Sigmoid colon (tissue), 7 donors: ENCODE data around the gene HRC. TPM values are rescaled to one million over a fixed set of nuclear protein-coding genes. Genes with fewer than 3 reads are reported as not detected.
A peak's percentile ranks its signal among the peaks of the same experiment; 100 is the strongest.
"Not testable (repeated sequence)": the region's sequence is repeated elsewhere in the genome, so short reads cannot be mapped to it uniquely, and the experiment has no call there.

ENCODE experiments used
- DNase-seq: peaks from one replicate; pipeline ENCODE4 v3.0.0-alpha.2; 2019
- H3K27ac ChIP-seq, 4 donors: fragments of 200-600 bp; sonication (generic); one replicate each; pipeline ENCODE4 v1.5.1; 2016 to 2019; ENCODE audit warnings: mild to moderate bottlenecking in 1 of 4
- H3K27me3 ChIP-seq, 3 donors: fragments of 200-600 bp; sonication (generic); one replicate each; pipeline ENCODE4 v1.5.1; 2019; ENCODE audit warnings: mild to moderate bottlenecking in 1 of 3
- H3K36me3 ChIP-seq, 4 donors: fragments of 200-600 bp; sonication (generic); one replicate each; pipeline ENCODE4 v1.5.1; 2016 to 2019
- H3K4me1 ChIP-seq, 4 donors: fragments of 200-600 bp; sonication (generic); one replicate each; pipeline ENCODE4 v1.5.1; 2017 to 2019
- H3K4me3 ChIP-seq, 4 donors: fragments of 200-600 bp; sonication (generic); one replicate each; pipeline ENCODE4 v1.5.1; 2017 to 2019; ENCODE audit warnings: mild to moderate bottlenecking in 2 of 4, moderate library complexity in 1 of 4
- H3K9me3 ChIP-seq, 4 donors: fragments of 200-600 bp in 3 of 4; sonication (generic) in 3 of 4; one replicate each; pipeline versions ENCODE4 v1.5.1 to v1.6.1; 2013 to 2019
- EP300 ChIP-seq, 4 donors: sonication (generic); formaldehyde crosslinking; IDR thresholded peaks; one replicate each; pipeline ENCODE4 v1.6.1; 2017; ENCODE audit warnings: antibody characterized with exemption in 4 of 4
- POLR2A ChIP-seq, 2 donors: fragments of 450-650 bp; IDR thresholded peaks; one replicate each; pipeline ENCODE4 v1.6.1; 2016; ENCODE audit warnings: antibody characterized with exemption in 2 of 2, mild to moderate bottlenecking in 2 of 2, moderate library complexity in 2 of 2
- POLR2AphosphoS5 ChIP-seq, 4 donors: sonication (generic); formaldehyde crosslinking; IDR thresholded peaks; one replicate each; pipeline ENCODE4 v1.6.1; 2017; ENCODE audit warnings: antibody characterized with exemption in 4 of 4
- WGBS, 2 donors: extraction: QIAGEN DNeasy Blood & Tissue Kit; methylation state at CpG; one replicate each; pipeline ENCODE4 v1.1.7; 2013; 5-methylcytosine and 5-hydroxymethylcytosine counted together
- intact Hi-C: fragments of 100-400 bp; cut with DNase I; formaldehyde crosslinking; loops from one replicate; pipeline ENCODE4 v1.15.1; 2023
- polyA plus RNA-seq, 3 donors: library from polyadenylated mRNA; stranded (reverse); fragments of 200-250 nt; gene quantifications; one replicate each; pipeline ENCODE4 v1.2.3, GENCODE V29; 2013
- total RNA-seq, 4 donors: library from RNA; depleted of rRNA; stranded (reverse); fragments of >200 nt; gene quantifications; one replicate each; pipeline ENCODE4 v1.1.0, GENCODE V29; 2016
- TF ChIP-seq, protein P1 (sequence below), 4 experiments: fragments of 450-650 bp in 3 of 4; fragments of 200-600 bp in 1 of 4; IDR thresholded peaks; one replicate each; pipeline ENCODE4 v1.5.1; 2016 to 2019; ENCODE audit warnings: antibody characterized with exemption in 4 of 4, mild to moderate bottlenecking in 3 of 4, moderate library complexity in 2 of 4
- donor health status: healthy with polysubstance abuse.
- donor health status: Bipolar disorder and iron deficiency.
- donor health status: healthy.

Gene HRC
- total and polyA plus RNA-seq, 7 donors, result 0.16 to 6.6 (median 0.83) TPM

DNA sequence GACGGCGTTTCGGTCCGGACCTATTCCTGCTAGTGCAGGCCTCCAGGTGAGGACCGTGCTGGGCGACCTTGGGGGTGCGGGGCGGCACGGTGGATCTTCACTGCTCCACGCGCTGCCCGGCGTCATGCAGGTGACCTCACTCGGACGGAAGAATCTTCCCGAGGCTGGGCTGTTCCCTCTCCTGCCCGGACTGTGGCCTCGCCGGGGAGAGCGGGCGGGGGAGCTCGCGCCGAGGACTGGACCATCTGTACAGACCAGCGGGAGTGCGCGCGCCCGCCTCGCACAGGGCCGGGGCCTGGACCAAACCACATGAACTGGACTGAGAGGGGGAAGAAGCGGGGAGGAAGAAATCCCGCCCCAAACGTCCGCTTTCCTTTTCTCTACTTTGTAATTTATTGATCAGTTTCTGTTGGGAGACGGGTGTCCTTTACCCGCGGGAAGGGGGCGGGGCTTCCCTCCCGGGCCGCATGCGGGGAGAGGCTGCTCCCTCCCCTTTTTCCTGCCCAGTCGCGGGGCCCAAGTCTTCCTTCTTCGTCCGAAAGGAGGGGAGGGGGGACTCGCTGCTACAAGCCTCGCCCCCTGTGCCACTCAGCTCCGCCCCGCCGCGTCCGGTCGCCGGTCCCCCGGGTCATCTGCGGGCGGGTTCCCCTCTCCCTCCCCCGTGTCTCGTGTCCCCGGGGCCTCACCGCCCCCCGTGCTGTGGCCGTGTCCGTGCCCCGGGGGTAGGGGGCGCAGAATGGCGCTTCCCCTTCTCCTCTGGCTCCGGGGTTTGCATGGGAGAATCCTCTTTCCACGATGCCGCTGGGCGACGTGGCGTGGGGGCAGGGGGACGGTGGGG, 4.9 kb downstream of the HRC start:
- intact Hi-C loops, result no loop called here
- TF ChIP-seq POLR2AphosphoS5 (IDR thresholded peaks at IDR 0.05) (peak in 2 of 4 donors; percentile 41 to 50), EP300 (IDR thresholded peaks at IDR 0.05) (no peak), POLR2A (IDR thresholded peaks at IDR 0.05) (peak in 1 of 2 donors; percentile 57)
- Histone ChIP-seq H3K27ac (peak overlapping the region; percentile 76 to 85 (median 79)), H3K4me3 (peak overlapping the region; percentile 47 to 72 (median 64)), H3K9me3 (no peaks in the 10 kb centered on the region), H3K36me3 (no peaks in the 10 kb centered on the region), H3K27me3 (peaks cover 0 to 2% (median 0%) of the 10 kb centered on the region in 3 donors), H3K4me1 (peaks cover 0 to 49% (median 42%) of the 10 kb centered on the region in 4 donors)
- DNase-seq, result peak; percentile 89
- 1% methylated on average over 75 of the region's 75 CpGs for WGBS, 2 donors

DNA sequence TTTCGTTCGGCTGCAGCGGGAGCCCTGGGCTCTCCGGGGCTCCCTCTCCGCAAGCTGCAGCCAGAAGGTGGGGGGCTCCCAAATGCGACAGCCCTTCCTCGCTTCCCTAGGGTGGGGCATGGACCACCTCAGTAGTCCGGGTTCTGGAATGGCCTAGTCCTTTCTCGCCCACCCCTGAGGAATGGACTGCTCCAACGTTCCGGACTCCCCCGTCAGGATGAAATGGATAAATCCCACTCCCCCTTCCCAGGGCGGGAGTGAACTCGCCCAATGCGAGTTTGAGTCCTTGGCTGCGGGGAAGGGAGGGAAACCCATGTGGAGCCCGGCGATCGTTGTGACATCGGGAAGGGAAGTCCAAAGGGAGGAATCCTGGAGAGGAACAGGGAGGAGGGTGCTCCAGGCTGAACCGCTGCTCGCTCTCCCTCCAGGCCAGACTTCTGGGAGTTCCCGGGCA, 5.5 kb downstream of the HRC start:
- peak; percentile 87 for DNase-seq

DNA sequence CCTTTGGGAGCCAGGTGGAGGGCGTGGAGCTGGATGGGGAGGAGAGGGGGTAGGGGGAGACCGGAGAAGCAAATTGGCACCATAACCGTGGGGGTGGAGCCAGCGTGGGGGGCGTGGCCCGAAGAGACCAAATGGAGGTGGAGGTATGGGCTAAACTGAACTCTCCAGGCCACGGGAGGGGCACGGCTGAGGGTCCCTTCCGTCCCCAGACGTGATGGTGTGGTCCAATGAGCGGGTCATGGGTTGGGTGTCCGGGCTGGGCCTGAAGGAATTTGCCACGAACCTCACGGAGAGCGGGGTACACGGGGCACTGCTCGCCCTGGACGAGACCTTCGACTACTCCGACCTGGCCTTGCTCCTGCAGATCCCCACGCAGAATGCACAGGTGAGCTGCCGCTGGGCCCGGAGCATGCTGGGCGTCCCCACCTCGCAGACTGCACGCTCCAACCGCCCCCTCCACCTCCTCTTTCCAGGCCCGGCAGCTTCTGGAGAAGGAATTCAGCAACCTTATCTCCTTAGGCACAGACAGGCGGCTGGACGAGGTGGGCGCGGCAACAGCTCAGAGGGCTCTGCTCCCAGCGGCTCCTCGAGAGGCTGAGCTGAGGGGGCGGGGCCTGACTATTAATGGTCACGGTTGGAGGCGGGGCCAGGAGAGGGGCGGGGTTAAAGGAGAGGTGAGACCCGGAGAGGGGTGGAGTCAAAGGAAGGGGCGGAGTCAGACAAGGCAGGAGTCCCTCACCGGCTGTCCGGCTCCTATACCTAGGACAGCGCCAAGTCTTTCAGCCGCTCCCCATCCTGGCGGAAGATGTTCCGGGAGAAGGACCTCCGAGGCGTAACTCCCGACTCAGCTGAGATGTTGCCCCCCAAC, 6.2 kb downstream of the HRC start:
- peaks cover 0 to 2% (median 0%) of the 10 kb centered on the region in 3 donors for H3K27me3 ChIP-seq
- H3K9me3 ChIP-seq, result no peaks in the 10 kb centered on the region
- intact Hi-C loops, result loop anchor here (5.0 kb wide), 2 partner anchors 58 to 157 kb away; partner anchors contain the start of genes GYS1 and RUVBL2
- H3K27ac ChIP-seq, result peak overlapping the region; percentile 76 to 85 (median 79)
- peak; percentile 97 for DNase-seq
- no peaks in the 10 kb centered on the region for H3K36me3 ChIP-seq
- peaks cover 0 to 50% (median 43%) of the 10 kb centered on the region in 4 donors for H3K4me1 ChIP-seq
- H3K4me3 ChIP-seq, result peak overlapping the region; percentile 47 to 72 (median 64)
- TF ChIP-seq POLR2AphosphoS5 (IDR thresholded peaks at IDR 0.05) (peak; percentile 16 to 67 (median 38)), EP300 (IDR thresholded peaks at IDR 0.05) (no peak), POLR2A (IDR thresholded peaks at IDR 0.05) (peak in 1 of 2 donors; percentile 74)
- TF ChIP-seq, protein P1, sequence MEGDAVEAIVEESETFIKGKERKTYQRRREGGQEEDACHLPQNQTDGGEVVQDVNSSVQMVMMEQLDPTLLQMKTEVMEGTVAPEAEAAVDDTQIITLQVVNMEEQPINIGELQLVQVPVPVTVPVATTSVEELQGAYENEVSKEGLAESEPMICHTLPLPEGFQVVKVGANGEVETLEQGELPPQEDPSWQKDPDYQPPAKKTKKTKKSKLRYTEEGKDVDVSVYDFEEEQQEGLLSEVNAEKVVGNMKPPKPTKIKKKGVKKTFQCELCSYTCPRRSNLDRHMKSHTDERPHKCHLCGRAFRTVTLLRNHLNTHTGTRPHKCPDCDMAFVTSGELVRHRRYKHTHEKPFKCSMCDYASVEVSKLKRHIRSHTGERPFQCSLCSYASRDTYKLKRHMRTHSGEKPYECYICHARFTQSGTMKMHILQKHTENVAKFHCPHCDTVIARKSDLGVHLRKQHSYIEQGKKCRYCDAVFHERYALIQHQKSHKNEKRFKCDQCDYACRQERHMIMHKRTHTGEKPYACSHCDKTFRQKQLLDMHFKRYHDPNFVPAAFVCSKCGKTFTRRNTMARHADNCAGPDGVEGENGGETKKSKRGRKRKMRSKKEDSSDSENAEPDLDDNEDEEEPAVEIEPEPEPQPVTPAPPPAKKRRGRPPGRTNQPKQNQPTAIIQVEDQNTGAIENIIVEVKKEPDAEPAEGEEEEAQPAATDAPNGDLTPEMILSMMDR (IDR thresholded peaks at IDR 0.05), result no peak
- 0 to 4% methylated on average over 49 of the region's 49 CpGs for WGBS, 2 donors

More for the DNA sequence above, 5.5 kb downstream of the HRC start:
- WGBS, 2 donors, result 0 to 1% methylated on average over 23 of the region's 23 CpGs
- Histone ChIP-seq H3K36me3 (no peaks in the 10 kb centered on the region), H3K27me3 (peaks cover 0 to 2% (median 0%) of the 10 kb centered on the region in 3 donors), H3K4me3 (peak overlapping the region; percentile 47 to 72 (median 64)), H3K4me1 (peaks cover 0 to 50% (median 43%) of the 10 kb centered on the region in 4 donors), H3K27ac (peak overlapping the region; percentile 76 to 85 (median 79)), H3K9me3 (no peaks in the 10 kb centered on the region)
- intact Hi-C loops, result loop anchor here (5.0 kb wide), 2 partner anchors 58 to 157 kb away; partner anchors contain the start of genes GYS1 and RUVBL2
- peak in 1 of 4 donors; percentile 18 for TF ChIP-seq POLR2AphosphoS5 (IDR thresholded peaks at IDR 0.05)
- TF ChIP-seq, protein P1 (IDR thresholded peaks at IDR 0.05), result no peak

DNA sequence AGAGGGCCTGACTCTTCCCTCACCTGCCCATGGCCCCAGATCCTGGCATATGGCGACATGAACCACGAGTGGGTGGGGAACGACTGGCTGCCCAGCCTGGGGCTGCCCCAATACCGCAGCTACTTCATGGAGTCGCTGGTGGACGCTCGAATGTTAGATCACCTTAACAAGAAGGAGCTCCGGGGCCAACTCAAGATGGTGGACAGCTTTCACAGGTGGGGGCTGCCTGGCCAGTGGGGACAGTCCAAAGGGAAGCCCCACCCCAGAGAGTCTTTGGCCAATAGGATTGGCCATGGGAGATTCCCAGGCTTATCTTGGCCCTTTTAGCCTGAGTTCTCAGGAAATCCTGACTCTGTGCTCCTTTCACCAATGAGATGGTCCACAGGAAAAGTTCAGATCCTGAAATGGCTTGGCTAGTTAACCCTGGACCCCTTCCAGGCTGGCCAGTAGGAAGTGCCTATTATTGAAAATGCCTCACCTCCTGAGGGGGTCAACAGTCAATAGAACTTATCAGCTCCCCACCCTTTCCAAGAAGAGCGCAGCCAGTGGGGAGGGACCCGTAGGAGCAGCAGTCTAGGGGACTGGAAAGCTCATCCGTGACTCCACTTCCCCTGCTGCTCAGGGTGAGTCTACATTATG, 7.0 kb downstream of the HRC start:
- intact Hi-C loops, result loop anchor here (5.0 kb wide), 2 partner anchors 59 to 156 kb away; partner anchors contain the start of genes GYS1 and RUVBL2
- peaks cover 0 to 52% (median 44%) of the 10 kb centered on the region in 4 donors for H3K4me1 ChIP-seq
- peak overlapping the region; percentile 7 to 85 (median 78) for H3K27ac ChIP-seq
- no peaks in the 10 kb centered on the region for H3K9me3 ChIP-seq
- WGBS, 2 donors, result 59 to 74% methylated on average over 11 of the region's 11 CpGs
- H3K27me3 ChIP-seq, result peaks cover 0 to 2% (median 0%) of the 10 kb centered on the region in 3 donors
- no peaks in the 10 kb centered on the region for H3K36me3 ChIP-seq
- DNase-seq, result no peak
- H3K4me3 ChIP-seq, result peak overlapping the region in 3 of 4 donors; percentile 62 to 72 (median 66)
- TF ChIP-seq EP300 (IDR thresholded peaks at IDR 0.05), result no peak
- peak in 1 of 4 donors; percentile 11 for TF ChIP-seq POLR2AphosphoS5 (IDR thresholded peaks at IDR 0.05)

DNA sequence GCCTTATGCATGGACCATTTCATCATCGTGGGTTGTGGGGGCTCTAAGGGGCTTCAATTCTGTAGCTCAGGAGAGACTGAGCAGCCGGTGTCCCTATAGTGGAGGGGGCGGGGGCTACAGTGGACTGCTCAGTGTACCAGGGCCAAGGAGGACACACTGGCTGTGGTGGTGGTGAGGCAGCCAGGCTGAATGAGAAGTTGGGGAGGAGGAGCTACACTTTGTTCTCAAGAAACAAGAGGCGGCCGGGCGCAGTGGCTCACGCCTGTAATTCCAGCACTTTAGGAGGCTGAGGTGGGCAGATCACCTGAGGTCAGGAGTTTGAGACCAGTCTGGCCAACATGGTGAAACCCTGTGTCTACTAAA, 8.8 kb downstream of the HRC start:
- intact Hi-C loops, result loop anchor here (5.0 kb wide), 2 partner anchors 61 to 154 kb away; partner anchors contain the start of genes GYS1 and RUVBL2
- not testable (repeated sequence) for DNase-seq, H3K36me3 ChIP-seq, H3K9me3 ChIP-seq, H3K27me3 ChIP-seq
- Histone ChIP-seq H3K4me1 (peaks cover 0 to 53% (median 43%) of the 10 kb centered on the region in 4 donors), H3K4me3 (peak overlapping the region in 1 of 4 donors; percentile 36), H3K27ac (peak overlapping the region in 1 of 4 donors; percentile 10)
- WGBS, 2 donors, result 33 to 50% methylated on average over 7 of the region's 7 CpGs
